GM23338 (cell line): ENCODE results near the gene OPTC.

Source experiments
- CREB1 ChIP-seq: fragments of 250-450 bp; sonication (Bioruptor Pico); IDR thresholded peaks from 2 replicates; pipeline ENCODE4 v1.5.0; 2020; ENCODE audit warnings: low read depth, mild to moderate bottlenecking, moderate library complexity
- EZH2 ChIP-seq: fragments of 200-600 bp; sonication (generic); IDR thresholded peaks from one replicate; pipeline ENCODE4 v1.8.0; 2017; ENCODE audit warnings: antibody characterized with exemption, mild to moderate bottlenecking, low read depth; ENCODE audit not compliant: unreplicated experiment
- POLR2AphosphoS5 ChIP-seq: IDR thresholded peaks from 2 replicates; pipeline ENCODE4 v1.6.1; 2016; ENCODE audit warnings: antibody characterized with exemption, low read depth
- TF ChIP-seq, protein P1 (sequence below), 2 experiments: fragments of 200-600 bp in 1 of 2; sonication (generic) in 1 of 2; conservative IDR thresholded peaks; 2 replicates each; pipeline versions ENCODE4 v1.5.1 to v1.6.1; 2016 to 2017; ENCODE audit warnings: antibody characterized with exemption in 2 of 2, low read depth in 2 of 2, mild to moderate bottlenecking in 2 of 2, moderate library complexity in 1 of 2
- TF ChIP-seq, protein P2 (sequence below): IDR thresholded peaks from one replicate; pipeline ENCODE4 v1.6.1; 2018; ENCODE audit warnings: antibody characterized with exemption; ENCODE audit not compliant: unreplicated experiment

DNA sequence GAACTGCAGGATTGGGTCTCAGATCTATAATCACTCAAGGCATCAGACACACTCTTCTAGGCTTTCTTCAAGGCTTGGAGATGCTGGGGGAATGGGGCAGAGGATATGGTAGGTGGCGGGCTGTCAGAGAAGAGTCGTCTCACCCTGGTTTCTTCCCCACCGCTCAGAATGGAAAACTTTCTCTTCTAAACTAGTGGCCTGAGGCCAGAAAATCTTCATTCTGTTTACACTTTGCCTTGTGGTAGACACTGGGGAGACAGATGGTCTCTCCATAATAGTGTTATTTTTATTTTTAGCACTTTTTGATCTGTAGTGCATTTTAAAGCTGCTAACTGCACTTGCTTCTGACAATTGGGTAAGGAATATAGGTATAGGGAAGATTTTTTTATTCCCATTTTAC is 15.7 kb upstream of the OPTC start:
- TF ChIP-seq, protein P1, sequence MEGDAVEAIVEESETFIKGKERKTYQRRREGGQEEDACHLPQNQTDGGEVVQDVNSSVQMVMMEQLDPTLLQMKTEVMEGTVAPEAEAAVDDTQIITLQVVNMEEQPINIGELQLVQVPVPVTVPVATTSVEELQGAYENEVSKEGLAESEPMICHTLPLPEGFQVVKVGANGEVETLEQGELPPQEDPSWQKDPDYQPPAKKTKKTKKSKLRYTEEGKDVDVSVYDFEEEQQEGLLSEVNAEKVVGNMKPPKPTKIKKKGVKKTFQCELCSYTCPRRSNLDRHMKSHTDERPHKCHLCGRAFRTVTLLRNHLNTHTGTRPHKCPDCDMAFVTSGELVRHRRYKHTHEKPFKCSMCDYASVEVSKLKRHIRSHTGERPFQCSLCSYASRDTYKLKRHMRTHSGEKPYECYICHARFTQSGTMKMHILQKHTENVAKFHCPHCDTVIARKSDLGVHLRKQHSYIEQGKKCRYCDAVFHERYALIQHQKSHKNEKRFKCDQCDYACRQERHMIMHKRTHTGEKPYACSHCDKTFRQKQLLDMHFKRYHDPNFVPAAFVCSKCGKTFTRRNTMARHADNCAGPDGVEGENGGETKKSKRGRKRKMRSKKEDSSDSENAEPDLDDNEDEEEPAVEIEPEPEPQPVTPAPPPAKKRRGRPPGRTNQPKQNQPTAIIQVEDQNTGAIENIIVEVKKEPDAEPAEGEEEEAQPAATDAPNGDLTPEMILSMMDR (conservative IDR thresholded peaks at IDR 0.05; ENCODE audit: low read depth in 2 of 2): no peak
- TF ChIP-seq, protein P2, sequence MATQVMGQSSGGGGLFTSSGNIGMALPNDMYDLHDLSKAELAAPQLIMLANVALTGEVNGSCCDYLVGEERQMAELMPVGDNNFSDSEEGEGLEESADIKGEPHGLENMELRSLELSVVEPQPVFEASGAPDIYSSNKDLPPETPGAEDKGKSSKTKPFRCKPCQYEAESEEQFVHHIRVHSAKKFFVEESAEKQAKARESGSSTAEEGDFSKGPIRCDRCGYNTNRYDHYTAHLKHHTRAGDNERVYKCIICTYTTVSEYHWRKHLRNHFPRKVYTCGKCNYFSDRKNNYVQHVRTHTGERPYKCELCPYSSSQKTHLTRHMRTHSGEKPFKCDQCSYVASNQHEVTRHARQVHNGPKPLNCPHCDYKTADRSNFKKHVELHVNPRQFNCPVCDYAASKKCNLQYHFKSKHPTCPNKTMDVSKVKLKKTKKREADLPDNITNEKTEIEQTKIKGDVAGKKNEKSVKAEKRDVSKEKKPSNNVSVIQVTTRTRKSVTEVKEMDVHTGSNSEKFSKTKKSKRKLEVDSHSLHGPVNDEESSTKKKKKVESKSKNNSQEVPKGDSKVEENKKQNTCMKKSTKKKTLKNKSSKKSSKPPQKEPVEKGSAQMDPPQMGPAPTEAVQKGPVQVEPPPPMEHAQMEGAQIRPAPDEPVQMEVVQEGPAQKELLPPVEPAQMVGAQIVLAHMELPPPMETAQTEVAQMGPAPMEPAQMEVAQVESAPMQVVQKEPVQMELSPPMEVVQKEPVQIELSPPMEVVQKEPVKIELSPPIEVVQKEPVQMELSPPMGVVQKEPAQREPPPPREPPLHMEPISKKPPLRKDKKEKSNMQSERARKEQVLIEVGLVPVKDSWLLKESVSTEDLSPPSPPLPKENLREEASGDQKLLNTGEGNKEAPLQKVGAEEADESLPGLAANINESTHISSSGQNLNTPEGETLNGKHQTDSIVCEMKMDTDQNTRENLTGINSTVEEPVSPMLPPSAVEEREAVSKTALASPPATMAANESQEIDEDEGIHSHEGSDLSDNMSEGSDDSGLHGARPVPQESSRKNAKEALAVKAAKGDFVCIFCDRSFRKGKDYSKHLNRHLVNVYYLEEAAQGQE: no peak
- TF ChIP-seq EZH2 (no peak), POLR2AphosphoS5 (no peak), CREB1 (CRISPR knock-in tag) (no peak)
